ENCODE results near the gene CASKIN2. TPM values are rescaled to one million over a fixed set of nuclear protein-coding genes. Genes with fewer than 3 reads are reported as not detected.

The CASKIN2 gene
- total RNA-seq, 4 donors from 2014 or later: 5.6 to 26.6 (median 10.2) TPM

- TF ChIP-seq, protein P1, sequence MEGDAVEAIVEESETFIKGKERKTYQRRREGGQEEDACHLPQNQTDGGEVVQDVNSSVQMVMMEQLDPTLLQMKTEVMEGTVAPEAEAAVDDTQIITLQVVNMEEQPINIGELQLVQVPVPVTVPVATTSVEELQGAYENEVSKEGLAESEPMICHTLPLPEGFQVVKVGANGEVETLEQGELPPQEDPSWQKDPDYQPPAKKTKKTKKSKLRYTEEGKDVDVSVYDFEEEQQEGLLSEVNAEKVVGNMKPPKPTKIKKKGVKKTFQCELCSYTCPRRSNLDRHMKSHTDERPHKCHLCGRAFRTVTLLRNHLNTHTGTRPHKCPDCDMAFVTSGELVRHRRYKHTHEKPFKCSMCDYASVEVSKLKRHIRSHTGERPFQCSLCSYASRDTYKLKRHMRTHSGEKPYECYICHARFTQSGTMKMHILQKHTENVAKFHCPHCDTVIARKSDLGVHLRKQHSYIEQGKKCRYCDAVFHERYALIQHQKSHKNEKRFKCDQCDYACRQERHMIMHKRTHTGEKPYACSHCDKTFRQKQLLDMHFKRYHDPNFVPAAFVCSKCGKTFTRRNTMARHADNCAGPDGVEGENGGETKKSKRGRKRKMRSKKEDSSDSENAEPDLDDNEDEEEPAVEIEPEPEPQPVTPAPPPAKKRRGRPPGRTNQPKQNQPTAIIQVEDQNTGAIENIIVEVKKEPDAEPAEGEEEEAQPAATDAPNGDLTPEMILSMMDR (IDR thresholded peaks at IDR 0.05; ENCODE audit: low read depth): no peak
Observed at GRCh38 chr17:75558666-75559530, 43.6 kb upstream of the CASKIN2 start.

DNA sequence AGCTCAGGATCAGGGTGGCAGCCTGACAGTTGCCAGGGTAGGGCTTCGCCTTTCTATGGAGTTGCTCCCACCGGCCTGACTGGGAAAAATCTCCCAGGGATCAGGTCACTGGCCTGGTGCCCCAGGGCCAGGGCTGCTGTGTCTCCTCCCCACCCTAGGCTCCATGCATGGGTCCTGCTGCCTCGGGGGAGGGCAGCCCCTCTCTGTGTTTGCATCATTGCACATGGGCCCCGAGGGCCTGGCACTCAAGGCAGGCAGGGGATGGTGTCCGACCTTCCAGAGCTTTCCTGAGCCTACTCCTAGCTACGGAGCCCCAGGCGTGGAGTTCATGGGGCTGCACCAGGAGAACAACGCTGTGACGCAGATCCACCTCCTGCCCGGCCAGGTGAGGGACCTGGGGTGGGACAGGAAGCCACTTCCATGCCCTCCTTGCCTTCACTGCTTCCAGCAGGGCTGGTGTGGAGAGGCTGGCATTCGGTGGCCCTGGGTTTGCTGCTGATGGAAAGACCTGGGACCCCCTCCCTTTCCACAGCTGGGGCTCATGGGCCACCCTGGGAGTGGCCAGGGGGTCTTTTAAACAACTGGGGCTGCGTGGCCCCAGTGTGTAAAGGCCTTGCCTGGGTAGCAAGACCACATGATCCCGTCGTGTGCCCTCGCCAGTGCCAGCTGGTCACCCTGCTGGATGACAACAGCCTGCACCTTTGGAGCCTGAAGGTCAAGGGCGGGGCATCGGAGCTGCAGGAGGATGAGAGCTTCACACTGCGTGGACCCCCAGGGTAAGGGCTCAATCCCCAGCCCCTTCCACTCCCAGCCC, 42.7 kb upstream of the CASKIN2 start:
- TF ChIP-seq, protein P1 (IDR thresholded peaks at IDR 0.05; ENCODE audit: low read depth): no peak

DNA sequence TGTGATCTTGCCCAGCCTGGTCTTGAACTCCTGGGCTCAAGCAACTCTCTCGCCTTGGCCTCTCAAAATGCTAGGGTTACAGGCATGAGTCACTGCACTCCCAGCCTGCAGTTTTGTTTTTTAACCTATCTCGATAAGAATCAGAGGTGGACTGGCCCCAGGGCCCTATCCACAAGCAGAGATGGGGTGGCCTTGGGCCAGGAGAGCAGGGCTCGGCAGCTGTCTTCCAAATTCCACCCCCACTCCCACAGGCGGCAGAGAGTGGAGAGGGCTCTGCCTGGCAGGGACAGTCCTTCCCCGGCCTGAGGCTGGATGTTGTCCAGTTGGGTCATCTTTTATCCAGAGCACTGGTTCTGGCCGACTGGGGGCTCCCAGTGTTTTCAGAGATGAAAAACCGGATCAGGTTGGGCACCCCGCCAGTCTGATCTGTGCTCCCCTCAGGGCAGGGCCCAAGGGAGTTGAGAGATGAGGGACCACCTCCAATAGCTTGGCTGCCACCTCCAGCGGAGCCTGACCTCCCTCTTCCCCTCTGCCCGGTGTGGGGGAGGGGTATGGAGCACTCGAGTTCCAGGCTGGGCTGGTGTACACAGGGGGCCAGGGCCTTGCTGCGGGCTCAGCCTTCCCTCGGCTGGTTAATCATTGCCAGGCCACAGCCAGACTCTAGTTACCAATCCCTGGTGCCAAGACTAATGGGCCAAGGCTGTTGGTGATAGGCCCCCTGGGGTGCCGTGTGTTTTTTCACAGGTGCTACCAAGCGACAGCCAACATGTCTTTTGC, 41.9 kb upstream of the CASKIN2 start:
- TF ChIP-seq, protein P1 (IDR thresholded peaks at IDR 0.05; ENCODE audit: low read depth): no peak

- TF ChIP-seq, protein P1 (IDR thresholded peaks at IDR 0.05; ENCODE audit: low read depth): no peak
Observed at GRCh38 chr17:75555679-75556153, 40.4 kb upstream of the CASKIN2 start.

- TF ChIP-seq, protein P1 (IDR thresholded peaks at IDR 0.05; ENCODE audit: low read depth): no peak
Observed at GRCh38 chr17:75553295-75554110, 38.2 kb upstream of the CASKIN2 start.

GRCh38 chr17:75552425-75553294, 37.3 kb upstream of the CASKIN2 start:
- TF ChIP-seq, protein P1 (IDR thresholded peaks at IDR 0.05; ENCODE audit: low read depth): no peak
